ENCODE data around the gene CFAP43.
"Not testable (repeated sequence)": the region's sequence is repeated elsewhere in the genome, so short reads cannot be mapped to it uniquely, and the experiment has no call there.

Gene CFAP43

GRCh38 chr10:104255311-104255981, 23.3 kb upstream of the CFAP43 start:
- FAIRE-seq, result no peak

DNA sequence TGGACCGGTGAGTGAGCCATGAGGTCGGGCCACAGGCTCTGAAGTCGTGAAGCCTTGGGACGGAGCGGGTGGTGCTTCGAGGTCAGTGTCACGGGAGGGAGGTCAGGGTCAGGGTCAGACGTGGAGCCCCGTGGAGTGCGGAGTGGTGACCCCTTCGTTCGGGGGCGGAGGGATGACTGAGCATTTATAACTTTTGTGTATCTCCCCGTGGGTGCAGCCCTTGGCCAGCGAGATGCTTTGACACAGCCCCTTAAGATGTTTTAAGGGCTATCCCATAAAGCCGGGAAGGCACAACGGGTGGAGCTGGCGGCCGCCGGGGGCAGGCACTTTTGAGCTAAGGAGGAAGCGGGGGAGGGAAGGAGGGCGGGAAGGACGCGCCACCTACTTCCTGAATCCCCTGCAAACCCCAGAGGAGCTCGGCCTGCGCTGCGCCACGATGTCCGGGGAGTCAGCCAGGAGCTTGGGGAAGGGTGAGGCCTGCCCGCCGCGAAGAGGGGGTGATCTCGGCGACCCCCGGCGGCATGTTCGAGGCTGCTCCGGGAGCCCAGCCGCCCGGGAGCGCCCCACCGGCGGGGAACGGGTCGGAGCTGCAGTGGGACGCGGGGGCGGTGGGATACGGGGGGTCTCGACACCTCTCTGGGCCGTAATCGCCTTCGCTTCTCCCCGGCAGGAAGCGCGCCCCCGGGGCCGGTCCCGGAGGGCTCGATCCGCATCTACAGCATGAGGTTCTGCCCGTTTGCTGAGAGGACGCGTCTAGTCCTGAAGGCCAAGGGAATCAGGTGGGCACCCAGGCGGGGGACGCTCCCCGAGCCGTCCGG, 22.5 kb upstream of the CFAP43 start, which contains the start of gene GSTO1:
Gene GSTO1, plus strand, starts transcription at position 400 of the 818 bp plus-strand sequence. Its CDS starts 37 bp downstream, at position 437.
- FAIRE-seq, result no peak

GRCh38 chr10:104253606-104254410, 21.6 kb upstream of the CFAP43 start:
- no peak for FAIRE-seq

- no peak for FAIRE-seq
These were observed 20.9 kb upstream of the CFAP43 start for GRCh38 chr10:104253106-104253505.

DNA sequence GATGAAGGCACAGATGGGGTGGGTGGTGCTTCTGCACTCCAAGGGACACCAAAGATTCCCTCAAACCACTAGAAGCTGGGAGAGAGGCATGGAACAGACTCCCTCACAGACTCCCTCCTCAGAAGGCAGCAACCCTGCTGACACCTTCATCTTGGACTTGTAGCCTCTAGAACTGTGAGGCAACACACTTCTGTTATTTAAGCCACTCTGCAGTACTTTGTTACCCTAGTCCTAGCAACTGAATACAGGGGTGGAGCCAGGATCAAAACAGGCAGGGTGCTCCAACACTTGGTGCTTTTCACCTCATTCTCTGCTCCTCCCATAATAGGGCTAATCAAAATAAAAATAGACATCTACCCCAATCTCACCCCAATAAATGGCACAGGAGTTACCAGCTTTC, 20.2 kb upstream of the CFAP43 start:
- FAIRE-seq, result no peak

GRCh38 chr10:104251443-104251842, 19.3 kb upstream of the CFAP43 start:
- no peak for FAIRE-seq

GRCh38 chr10:104250371-104250770, 18.2 kb upstream of the CFAP43 start:
- no peak for FAIRE-seq

DNA sequence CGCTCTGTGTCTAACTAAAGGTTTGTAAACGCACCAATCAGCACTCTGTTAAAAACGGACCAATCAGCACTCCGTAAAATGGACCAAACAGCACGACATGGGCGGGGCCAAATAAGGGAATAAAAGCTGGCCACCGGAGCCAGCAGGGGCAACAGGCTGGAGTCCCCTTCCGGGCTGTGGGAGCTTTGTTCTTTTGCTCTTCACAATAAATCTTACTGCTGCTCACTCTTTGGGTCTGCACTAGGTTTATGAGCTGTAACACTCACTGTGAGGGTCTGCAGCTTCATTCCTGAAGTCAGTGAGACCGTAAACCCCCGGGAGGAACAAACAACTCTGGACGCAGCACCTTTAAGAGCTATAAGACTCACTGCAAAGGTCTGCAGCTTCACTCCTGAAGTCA, 16.8 kb upstream of the CFAP43 start:
- not testable (repeated sequence) for FAIRE-seq

DNA sequence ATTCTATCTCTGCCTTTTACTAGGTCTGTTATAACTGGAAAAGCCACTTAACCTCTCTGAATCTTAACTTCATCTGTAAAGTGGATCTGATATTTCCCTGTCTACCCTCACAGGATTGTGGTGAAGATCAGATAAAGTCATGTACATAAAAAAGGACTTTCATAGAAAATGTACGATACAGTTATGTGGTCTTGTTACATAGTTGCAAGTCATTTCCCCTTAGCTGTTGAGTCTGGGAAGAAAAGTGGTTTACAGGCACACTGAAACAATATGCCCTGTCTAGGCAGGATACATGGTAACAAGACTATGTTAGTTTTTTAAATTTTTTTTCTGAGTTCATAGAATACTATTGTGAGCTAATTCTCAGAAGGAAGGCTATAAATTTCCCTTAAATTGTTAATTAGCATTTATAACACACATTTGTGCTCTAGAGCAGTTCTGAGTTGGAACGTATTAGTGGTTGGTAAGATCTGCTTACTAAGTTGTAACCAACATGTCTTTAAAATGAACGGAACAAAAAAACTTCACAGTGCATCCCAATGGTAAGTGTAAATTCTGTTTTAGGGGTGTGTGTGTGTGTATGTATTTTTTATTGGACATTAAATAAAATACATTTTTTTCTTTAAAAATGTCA, 15.5 kb upstream of the CFAP43 start:
- no peak for FAIRE-seq

DNA sequence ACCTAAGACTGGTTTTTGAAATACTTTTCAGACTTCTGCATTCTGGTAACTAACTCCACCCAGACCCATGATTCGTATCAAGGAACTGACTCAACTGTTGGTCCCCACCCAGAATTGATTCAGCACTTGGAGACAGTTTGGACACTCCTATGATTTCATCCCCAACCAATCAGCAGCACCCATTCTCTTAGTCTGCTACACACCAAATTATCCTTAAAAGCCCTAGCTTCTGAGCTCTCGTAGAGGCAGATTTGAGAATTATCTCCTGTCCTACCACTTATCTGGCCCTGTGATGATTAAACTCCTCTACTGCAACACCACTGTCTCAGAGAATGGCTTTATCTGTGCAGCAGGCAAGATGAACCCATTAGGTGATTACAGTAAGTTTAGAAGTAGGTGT, 14.8 kb upstream of the CFAP43 start:
- no peak for FAIRE-seq

DNA sequence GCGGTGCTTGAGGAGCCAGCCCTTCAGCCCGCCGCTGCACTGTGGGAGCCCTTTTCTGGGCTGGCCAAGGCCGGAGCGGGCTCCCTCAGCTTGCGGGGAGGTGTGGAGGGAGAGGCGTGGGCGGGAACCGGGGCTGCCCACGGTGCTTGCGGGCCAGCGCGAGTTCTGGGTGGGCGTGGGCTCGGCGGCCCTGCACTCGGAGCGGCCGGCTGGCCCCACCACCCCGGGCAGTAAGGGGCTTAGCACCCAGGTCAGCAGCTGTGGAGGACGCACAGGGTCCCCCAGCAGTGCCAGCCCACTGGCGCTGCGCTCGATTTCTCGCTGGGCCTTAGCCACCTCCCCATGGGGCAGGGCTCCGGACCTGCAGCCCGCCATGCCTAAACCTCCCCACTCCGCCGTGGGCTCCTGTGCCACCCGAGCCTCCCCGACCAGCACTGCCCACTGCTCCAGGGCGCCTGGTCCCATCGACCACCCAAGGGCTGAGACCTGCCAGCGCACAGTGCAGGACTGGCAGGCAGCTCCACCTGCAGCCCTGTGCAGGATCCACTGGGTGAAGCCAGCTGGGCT, 13.0 kb upstream of the CFAP43 start:
- no peak for FAIRE-seq

DNA sequence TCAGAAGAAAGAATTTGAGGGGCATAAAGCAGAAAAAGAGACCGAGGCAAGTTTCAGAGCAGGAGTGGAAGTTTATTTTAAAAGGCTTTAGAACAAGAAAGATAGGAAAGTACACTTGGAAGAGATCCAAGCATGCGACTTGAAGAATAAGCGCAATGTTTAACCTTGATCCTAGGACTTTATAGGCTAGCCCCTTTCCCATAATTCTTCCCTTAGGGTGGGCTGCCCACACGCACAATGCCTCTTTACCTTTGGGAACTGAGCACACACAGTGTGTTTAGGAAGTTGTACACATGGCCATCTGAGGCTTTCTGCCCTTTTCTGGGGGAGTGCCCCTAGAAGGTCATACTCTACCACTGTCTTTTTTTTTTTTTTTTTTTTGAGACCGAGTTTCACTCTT, 11.3 kb upstream of the CFAP43 start:
- no peak for FAIRE-seq

DNA sequence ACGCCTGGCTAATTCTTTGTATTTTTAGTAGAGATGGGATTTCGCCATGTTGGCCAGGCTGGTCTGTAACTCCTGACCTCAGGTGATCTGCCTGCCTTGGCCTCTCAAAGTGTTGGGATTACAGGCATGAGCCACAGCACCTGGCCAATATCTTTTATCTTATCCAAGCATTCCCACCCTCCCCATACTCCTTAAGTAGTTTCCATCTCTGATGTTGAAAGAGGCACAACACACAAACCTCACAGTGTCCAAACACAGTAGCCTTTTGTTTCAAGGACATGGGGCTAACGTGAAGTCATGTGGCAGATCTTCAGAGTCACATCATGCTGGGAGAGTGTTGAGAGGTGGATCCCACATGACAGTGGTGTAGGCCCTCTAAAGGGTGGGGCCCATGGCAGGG, 10.8 kb upstream of the CFAP43 start:
- FAIRE-seq, result not testable (repeated sequence)

GRCh38 chr10:104242545-104242944, 10.4 kb upstream of the CFAP43 start:
- FAIRE-seq, result no peak

GRCh38 chr10:104240078-104240477, 7.9 kb upstream of the CFAP43 start:
- FAIRE-seq, result no peak

DNA sequence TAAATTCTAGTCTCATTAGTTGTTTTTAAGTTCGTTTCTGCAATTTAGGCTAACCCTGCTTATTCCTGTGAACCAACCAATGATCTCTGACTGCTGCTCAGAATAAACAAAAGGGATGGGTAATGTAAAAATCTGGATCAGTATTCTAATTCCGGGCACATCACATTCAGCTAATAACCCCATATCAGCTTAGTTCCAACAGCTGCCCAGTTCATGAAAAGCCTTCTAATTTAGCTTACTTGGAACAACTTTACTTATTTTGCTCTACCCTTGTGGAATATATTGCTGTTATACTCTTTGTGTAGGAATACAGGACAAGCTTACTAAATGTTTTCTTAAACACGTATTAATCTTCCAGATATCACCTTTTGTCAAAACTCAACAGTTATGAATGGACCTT, 3.6 kb upstream of the CFAP43 start:
- FAIRE-seq, result no peak

DNA sequence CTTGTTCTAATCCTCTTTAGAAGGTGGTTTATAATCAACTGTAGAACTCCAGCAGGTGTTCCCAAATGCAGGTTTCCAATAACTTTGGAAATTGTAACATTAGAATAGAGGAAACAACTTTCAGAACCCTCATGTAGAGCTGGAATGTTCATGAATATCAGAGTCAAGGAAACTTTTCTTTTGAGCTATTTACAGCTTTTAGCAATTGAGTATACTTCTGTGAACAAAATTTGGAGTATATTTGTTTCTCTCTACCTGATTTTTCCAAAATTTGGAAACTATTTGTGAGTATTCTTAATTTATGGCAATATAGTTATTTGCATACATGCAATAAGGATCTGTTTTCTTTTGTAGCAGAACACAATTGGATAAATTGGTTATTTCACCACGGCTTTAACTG, 2.8 kb upstream of the CFAP43 start:
- no peak for FAIRE-seq

DNA sequence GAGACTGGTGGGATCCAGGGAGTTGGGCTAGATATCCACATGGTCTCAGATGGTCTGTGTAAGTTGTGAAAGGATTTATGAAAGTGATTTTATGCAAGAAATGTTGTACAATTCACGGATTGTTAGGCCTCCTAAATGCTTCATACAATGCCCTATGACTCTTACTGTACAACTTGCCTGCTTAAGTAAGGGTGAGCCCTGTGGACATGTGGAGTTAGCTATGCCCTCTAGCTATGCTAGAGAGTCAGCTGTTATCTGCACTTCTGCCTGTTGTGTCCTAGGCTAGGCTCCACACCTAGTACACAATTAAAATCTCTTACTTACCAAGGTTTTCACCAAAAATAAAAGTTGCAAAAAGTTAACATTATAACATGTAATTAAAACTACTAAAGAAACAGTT, 1.7 kb upstream of the CFAP43 start:
- FAIRE-seq, result no peak

DNA sequence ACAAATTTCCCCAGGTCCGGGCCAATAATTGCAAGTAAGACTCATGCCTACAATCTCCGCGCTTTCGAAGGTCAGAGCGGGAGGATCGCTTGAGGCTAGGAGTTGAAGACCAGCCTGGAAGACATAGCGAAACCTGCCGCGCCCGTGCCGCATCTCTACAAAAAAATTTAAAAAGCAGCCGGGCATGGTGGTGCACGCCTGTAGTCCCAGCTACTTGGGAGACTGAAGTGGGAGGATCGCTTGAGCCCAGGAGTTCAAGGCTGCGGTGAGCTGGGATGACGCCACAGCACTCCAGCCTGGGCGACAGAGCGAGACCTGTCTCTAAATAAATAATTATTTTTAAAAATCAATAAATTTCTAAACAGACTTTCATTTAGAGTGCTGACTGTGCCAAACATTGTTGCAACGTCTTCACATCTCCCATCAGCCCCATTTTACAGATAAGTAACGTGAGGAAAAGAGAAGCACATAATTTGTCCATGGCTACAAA, 494 bp upstream of the CFAP43 start:
- no peak for FAIRE-seq

GRCh38 chr10:104230490-104230889, 1.7 kb downstream of the CFAP43 start:
- no peak for FAIRE-seq

GRCh38 chr10:104223304-104223703, 8.9 kb downstream of the CFAP43 start:
- no peak for FAIRE-seq

- no peak for FAIRE-seq
These were observed 11.6 kb downstream of the CFAP43 start for GRCh38 chr10:104220522-104220921.
